PFSK-1 (cell line): Measurements from ENCODE around the gene HRC.

Source experiments
- POLR2AphosphoS5 ChIP-seq: IDR thresholded peaks from 2 replicates; pipeline ENCODE4 v1.6.1; 2012; ENCODE audit warnings: low read depth, mild to moderate bottlenecking, control low read depth, low read length, moderate library complexity
- SIN3A ChIP-seq: IDR thresholded peaks from 2 replicates; pipeline ENCODE4 v1.6.1; 2012; ENCODE audit warnings: mild to moderate bottlenecking, low read length, moderate library complexity, borderline replicate concordance; ENCODE audit not compliant: insufficient read depth
- TAF1 ChIP-seq: IDR thresholded peaks from 2 replicates; pipeline ENCODE4 v1.6.1; 2012; ENCODE audit warnings: low read length, control low read depth, borderline replicate concordance; ENCODE audit not compliant: insufficient read depth
- TF ChIP-seq, protein P1 (sequence below), 2 experiments: IDR thresholded peaks; 2 replicates each; pipeline versions ENCODE4 v1.6.1 to v1.8.0; 2011 to 2012; ENCODE audit warnings: low read depth in 2 of 2, low read length in 2 of 2, control low read depth in 1 of 2, inconsistent platforms in 1 of 2, mild to moderate bottlenecking in 1 of 2, moderate library complexity in 1 of 2; ENCODE audit not compliant: insufficient read depth in 1 of 2

GRCh38 chr19:49118565-49119410 is 36.4 kb downstream of the HRC start, which contains the start of gene C19orf73:
- TF ChIP-seq POLR2AphosphoS5 (peak; percentile 60; the same call in 1 of the 2 replicates), TAF1 (no peak; the same call in 1 of the 2 replicates), SIN3A (no peak)
- TF ChIP-seq, protein P1, sequence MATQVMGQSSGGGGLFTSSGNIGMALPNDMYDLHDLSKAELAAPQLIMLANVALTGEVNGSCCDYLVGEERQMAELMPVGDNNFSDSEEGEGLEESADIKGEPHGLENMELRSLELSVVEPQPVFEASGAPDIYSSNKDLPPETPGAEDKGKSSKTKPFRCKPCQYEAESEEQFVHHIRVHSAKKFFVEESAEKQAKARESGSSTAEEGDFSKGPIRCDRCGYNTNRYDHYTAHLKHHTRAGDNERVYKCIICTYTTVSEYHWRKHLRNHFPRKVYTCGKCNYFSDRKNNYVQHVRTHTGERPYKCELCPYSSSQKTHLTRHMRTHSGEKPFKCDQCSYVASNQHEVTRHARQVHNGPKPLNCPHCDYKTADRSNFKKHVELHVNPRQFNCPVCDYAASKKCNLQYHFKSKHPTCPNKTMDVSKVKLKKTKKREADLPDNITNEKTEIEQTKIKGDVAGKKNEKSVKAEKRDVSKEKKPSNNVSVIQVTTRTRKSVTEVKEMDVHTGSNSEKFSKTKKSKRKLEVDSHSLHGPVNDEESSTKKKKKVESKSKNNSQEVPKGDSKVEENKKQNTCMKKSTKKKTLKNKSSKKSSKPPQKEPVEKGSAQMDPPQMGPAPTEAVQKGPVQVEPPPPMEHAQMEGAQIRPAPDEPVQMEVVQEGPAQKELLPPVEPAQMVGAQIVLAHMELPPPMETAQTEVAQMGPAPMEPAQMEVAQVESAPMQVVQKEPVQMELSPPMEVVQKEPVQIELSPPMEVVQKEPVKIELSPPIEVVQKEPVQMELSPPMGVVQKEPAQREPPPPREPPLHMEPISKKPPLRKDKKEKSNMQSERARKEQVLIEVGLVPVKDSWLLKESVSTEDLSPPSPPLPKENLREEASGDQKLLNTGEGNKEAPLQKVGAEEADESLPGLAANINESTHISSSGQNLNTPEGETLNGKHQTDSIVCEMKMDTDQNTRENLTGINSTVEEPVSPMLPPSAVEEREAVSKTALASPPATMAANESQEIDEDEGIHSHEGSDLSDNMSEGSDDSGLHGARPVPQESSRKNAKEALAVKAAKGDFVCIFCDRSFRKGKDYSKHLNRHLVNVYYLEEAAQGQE (IDR thresholded peaks at IDR 0.05; ENCODE audit: insufficient read depth in 1 of 2, low read depth in 2 of 2, low read length in 2 of 2) = peak; percentile 23 to 51; a peak in 1 of 4 replicates
